Posterior vena cava (tissue), 2 donors: Measurements from ENCODE around the gene GALE. TPM values are rescaled to one million over a fixed set of nuclear protein-coding genes. Genes with fewer than 3 reads are reported as not detected.

Experiments
- DNase-seq: peaks from one replicate; pipeline ENCODE4 v3.0.0-alpha.2; 2020; ENCODE audit warnings: low spot score
- intact Hi-C, 2 donors: fragments of 100-400 bp; cut with DNase I; formaldehyde crosslinking; loops; one replicate each; pipeline versions ENCODE4 v1.14.1 to v1.14.2; 2022 to 2023
- total RNA-seq, 2 donors: library from RNA; stranded (reverse); fragmentation: NEBNext Ultra II Directional; extraction: Animal tissue kit (Norgen Biotek cat#: 25700); gene quantifications; one replicate each; pipeline ENCODE4 v1.2.1, GENCODE V29; 2021
- donor health status: DM: yes; HTN: yes; CAD: no.
- donor health status: DM: yes; HTN: yes; CAD: no.

The GALE gene
- total RNA-seq, 2 donors from 2014 or later, result 15.2 to 18.4 TPM

- DNase-seq, result peak; percentile 97
- intact Hi-C loops, result loop anchor here in 1 of 2 donors (5.0 kb wide), 1 partner anchor 90 kb away; no protein-coding TSS in a partner anchor
Measured at GRCh38 chr1:23772049-23772853, 28.3 kb downstream of the GALE start.

- intact Hi-C loops, result loop anchor here in 1 of 2 donors (10.0 kb wide), 1 partner anchor 146 kb away; the partner anchor contains the start of gene CNR2
- DNase-seq, result no peak
Measured at GRCh38 chr1:23768733-23769132, 31.8 kb downstream of the GALE start.

GRCh38 chr1:23763041-23763577 is 37.4 kb downstream of the GALE start:
- intact Hi-C loops, result loop anchor here (5.0 to 10.0 kb wide), 2 partner anchors 152 to 1929 kb away; partner anchors contain the start of gene CNR2 (in 1 of the 2)

GRCh38 chr1:23759277-23759676 is 41.3 kb downstream of the GALE start:
- intact Hi-C loops, result no loop called here
- DNase-seq, result no peak

More at GRCh38 chr1:23763041-23763577, 37.4 kb downstream of the GALE start:
- no peak for DNase-seq

- intact Hi-C loops, result no loop called here
Measured at GRCh38 chr1:23757812-23758211, 42.7 kb downstream of the GALE start.

GRCh38 chr1:23756676-23757075 is 43.9 kb downstream of the GALE start:
- intact Hi-C loops, result no loop called here
- no peak for DNase-seq

More at GRCh38 chr1:23757812-23758211, 42.7 kb downstream of the GALE start:
- no peak for DNase-seq

GRCh38 chr1:23752909-23753308 is 47.6 kb downstream of the GALE start:
- intact Hi-C loops, result no loop called here

GRCh38 chr1:23751815-23752200 is 48.7 kb downstream of the GALE start:
- intact Hi-C loops, result no loop called here

More at GRCh38 chr1:23752909-23753308, 47.6 kb downstream of the GALE start:
- no peak for DNase-seq

GRCh38 chr1:23751050-23751814 is 49.3 kb downstream of the GALE start:
- DNase-seq, result no peak
- intact Hi-C loops, result no loop called here

More at GRCh38 chr1:23751815-23752200, 48.7 kb downstream of the GALE start:
- DNase-seq, result no peak

- no peak for DNase-seq
- intact Hi-C loops, result no loop called here
Measured at GRCh38 chr1:23748016-23748415, 52.5 kb downstream of the GALE start.

Other genes starting within 250 kb of the GALE start
- 100 to 1,000 TPM; 190 to 243 TPM for gene ID3, start 241.3 kb downstream of the GALE start, total RNA-seq
- 100 to 1,000 TPM; 706 to 724 TPM for gene RPL11, start 108.9 kb downstream of the GALE start, total RNA-seq
- gene ELOA, start 57.3 kb downstream of the GALE start, total RNA-seq, result 10 to 100 TPM; 34.4 to 34.8 TPM
- 10 to 100 TPM; 35.6 to 40.4 TPM for gene PITHD1, start 22.3 kb downstream of the GALE start, total RNA-seq
- gene LYPLA2, start 9.6 kb downstream of the GALE start, total RNA-seq, result 10 to 100 TPM; 21.1 to 21.8 TPM
- 10 to 100 TPM; 23.1 to 27.4 TPM for gene HMGCL, start 24.7 kb upstream of the GALE start, total RNA-seq
- gene FUCA1, start 67.5 kb upstream of the GALE start, total RNA-seq, result 10 to 100 TPM; 13.8 to 27.9 TPM
- under 1 TPM; 0.05 to 0.14 TPM for gene CNR2, start 112.6 kb upstream of the GALE start, total RNA-seq
- 100 to 1,000 TPM in 1 of 2 donors, 10 to 100 TPM in 1; 85.6 to 104 TPM for gene PNRC2, start 159.1 kb upstream of the GALE start, total RNA-seq
- 10 to 100 TPM; 74.1 to 77.4 TPM for gene SRSF10, start 179.6 kb upstream of the GALE start, total RNA-seq